Activated T-cell treated with anti-CD3 and anti-CD28 coated beads, Interleukin-2, amount 50 U/mL, for 48 hours (primary cell): Measurements from ENCODE around the gene MT2A.
"Not testable (repeated sequence)": the region's sequence is repeated elsewhere in the genome, so short reads cannot be mapped to it uniquely, and the experiment has no call there.

Experiments used
- DNase-seq, 2 experiments: peaks; one replicate each; pipeline ENCODE4 v3.0.0-alpha.2; 2020

The MT2A gene

DNA sequence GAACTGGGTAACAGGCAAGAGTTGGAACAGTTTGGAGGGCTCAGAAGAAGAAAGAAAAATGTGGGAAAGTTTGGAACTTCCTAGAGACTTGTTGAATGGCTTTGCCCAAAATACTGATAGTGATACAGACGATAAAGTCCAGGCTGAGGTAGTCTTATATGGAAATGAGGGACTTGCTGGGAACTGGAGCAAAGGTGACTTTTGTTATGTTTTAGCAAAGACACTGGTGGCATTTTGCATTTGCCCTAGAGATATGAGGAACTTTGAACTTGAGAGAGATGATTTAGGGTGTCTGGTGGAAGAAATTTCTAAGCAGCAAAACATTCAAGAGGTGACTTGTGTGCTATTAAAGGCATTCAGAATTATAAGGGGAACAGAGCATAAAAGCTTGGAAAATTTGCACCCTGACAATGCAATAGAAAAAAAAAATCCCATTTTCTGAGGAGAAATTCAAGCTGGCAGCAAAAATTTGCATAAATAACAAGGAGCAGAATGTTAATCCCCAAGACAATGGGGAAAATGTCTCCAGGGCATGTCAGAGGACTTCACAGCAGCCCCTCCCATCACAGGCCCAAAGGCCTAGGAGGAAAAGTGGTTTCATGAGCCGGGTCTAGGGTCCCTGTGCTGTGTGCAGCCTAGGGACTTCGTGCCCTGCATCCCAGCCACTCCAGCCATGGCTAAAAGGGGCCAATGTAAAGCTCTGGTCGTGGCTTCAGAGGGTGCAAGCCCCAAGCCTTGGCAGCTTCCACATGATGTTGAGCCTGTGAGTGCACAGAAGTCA is 13.5 kb downstream of the MT2A start:
- DNase-seq = not testable (repeated sequence)

DNA sequence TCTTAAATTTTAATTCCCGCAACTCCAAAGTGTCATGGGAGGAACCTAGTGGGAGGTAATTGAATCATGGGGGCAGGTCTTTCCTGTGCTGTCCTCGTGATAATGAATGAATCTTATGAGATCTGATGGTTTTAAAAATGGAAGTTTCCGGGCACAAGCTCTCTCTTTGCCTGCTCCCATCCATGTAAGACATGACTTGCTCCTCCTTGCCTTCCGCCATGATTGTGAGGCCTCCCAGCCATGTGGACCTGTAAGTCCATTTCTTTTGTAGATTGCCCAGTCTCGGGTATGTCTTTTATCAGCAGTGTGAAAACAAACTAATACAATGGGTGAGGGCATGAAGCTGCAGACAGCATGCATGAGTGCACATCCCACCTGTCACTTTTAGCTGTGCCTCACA is 14.8 kb downstream of the MT2A start:
- DNase-seq = not testable (repeated sequence)

DNA sequence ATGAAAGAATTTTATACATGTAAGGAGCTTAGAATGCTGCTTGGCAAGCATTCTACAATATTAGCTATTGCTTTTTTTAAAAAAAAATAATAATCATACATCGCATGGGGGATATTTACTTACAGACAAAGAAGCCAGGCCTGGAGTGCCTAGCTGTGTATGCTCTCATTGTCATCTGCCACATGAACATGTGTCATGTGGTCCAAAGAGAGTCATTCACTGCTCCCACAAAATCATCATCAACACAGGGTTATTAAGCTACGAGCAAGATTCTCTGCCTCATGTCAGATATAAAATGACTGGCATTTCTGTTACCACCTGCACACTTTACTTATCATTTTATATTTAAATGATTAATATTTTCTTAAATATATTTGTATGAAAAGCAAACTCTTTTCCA is 15.3 kb downstream of the MT2A start:
- DNase-seq = no peak

DNA sequence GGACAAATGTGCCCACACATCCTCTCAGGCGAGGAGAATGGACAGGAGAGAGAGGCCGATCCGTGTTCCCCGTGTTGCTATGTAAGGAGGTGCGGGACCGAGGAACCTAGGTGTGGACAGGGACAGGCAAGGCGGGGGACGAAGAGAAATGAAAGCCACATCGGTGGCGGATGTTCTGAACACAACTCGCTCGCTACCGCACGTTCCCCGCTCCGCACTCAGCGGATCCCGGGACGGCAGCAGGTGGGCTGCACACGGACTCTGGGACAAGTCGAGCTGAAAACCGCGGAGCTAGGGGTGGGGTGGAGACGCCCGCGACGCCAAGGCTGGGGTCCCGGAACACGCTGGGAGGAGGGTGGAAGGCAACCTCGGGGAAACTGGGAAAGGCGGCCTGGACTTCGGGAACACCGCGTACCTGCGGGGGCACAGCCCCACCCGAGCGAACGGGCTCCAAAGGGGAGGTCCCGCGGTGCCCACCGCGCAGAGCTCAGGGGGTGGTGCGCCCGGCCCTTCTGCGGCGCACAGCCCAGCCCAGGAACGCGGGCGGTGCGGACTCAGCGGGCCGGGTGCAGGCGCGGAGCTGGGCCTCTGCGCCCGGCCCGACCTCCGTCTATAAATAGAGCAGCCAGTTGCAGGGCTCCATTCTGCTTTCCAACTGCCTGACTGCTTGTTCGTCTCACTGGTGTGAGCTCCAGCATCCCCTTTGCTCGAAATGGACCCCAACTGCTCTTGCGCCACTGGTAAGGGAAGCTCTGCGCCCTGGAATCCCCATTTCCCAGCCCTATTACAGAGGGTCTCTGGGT is 17.0 kb downstream of the MT2A start, which contains the start of gene MT1E:
MT1E (plus strand) TSS at position 642 of the 803 bp plus-strand sequence; CDS start at position 713, 71 bp downstream.
- peak; percentile 73 to 81 for DNase-seq

DNA sequence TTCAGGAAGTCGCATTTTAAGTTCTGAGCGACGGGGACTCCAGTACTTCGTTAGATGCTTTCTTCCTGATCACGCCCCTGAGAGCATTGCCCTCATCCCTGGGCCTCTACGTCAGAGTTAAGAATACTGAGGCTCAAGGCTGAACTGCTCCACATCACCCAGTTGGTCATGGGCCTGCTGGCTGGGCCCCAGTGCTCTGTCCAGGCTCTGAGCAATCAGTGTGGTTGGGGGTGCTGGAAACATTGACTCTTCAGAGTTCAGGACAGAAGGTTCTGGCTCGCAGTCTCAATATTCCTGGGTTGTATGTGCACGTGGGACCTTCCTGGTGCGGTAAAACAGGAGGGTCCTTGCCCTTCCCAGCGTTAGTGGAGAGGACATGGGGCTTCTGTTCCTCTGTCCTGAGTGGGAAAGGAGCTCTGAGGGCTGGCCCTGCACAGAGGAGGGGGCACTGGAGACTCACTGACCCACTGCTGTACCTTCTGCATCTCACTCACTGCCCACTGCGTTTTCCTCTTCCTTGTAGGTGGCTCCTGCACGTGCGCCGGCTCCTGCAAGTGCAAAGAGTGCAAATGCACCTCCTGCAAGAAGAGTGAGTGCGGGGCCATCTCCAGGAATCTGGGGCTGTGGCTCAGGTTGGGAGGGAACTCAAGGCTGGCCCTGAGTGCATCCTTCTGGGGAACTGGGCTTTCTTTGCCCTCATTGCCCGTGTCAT is 17.7 kb downstream of the MT2A start:
- no peak for DNase-seq

DNA sequence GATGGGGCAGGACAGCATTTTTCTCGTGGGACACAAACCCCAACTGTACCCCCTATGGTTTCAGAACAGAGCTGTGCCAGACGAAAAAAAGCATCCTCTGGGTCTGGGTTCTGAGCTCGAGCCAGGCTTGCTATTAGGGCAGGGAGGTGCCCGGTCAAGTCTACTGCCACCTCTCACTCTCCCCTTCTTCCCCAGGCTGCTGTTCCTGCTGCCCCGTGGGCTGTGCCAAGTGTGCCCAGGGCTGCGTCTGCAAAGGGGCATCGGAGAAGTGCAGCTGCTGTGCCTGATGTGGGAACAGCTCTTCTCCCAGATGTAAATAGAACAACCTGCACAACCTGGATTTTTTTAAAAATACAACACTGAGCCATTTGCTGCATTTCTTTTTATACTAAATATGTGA is 18.3 kb downstream of the MT2A start:
- DNase-seq = no peak

DNA sequence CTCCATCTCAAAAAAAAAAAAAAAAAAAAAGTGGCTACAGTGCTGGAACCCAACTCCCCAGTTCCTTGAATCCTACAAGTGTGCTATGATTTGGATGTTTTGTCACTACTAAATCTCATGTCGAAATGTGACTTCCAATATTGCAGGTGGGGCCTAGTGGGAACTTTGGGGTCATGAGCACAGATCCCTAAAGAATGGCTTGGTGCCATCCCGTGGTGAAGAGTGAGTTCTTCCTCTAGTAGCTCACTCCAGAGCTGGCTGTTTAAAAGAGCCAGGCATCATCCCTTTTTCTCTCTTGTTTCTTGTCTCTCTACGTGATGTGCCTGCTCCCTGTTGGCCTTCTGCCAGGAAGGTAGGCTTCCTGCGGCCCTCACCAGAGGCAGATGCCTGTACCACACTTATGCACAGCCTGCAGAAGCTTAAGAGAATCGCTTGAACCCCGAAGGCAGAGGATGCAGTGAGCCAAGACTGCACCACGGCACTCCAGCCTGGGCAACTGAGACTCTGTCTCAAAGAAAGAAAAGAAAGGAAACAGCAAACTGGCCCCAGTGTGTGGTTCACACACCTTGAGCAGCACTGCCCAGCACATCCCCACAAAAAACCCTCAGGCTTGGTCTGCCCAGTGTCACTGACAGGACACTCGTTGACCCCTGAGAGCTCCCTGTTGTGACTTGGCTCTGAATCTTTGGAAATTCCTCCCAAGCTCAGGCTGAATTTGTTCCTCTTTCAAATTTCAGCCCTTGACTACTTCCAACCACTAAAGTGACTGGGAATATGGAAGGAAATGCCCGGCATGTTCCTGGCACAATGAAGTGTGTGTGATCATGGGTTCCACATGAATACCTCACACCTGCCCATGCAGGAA is 20.3 kb downstream of the MT2A start:
- no peak for DNase-seq

DNA sequence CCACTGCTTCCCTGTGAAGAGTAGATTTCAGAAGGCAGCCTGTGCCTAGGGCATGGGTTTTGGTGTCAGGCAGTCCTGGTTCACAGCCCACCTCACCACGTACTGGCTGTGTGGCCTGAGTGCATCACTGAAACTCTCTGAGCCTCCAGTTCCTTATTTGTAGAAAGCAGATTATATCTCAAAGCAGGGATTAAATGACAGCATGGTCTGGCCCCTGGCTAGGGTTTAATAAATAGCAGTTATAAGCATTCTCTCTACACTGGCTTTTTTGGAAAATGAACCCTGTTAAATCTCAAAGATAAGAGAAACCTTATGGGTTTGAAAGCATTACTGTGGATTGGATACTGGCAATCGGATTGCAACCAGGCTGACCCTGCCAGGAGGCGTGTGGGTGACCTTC is 21.1 kb downstream of the MT2A start:
- no peak for DNase-seq

DNA sequence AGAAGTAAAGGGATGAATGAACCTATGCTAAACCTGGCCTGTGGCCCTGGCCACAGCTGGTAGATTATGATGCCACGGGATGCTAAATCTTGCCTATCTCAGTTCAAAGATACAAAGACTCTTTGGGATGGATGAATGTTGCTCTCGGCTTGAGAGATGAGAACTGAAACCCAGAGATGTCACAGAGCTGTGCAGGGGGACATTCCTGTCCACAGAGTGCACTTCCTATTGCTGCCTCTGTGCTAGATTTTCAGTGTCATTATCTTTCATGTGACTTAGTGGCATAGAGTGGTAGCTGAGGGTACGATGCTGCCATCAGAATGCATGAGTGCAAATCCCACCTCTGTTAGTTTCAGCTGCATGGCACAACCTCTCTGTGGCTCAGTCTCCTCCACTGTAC is 21.8 kb downstream of the MT2A start:
- no peak for DNase-seq

DNA sequence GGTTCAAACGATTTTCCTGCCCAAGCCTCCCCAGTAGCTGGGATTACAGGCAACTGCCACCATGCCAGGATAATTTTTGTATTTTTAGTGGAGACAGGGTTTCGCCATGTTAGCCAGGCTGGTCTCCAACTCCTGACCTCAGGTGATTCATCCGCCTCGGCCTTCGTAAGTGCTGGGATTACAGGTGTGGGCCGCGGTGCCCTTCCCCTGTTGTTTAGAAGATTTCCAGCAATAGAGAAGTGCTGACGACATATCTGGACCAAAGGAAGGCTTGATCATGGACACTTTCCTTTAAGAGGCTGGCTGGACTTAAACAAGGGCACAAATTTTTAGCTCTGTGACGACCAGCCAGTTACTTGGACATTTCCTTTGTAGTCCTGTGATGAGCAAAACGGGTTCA is 22.8 kb downstream of the MT2A start:
- DNase-seq = no peak

DNA sequence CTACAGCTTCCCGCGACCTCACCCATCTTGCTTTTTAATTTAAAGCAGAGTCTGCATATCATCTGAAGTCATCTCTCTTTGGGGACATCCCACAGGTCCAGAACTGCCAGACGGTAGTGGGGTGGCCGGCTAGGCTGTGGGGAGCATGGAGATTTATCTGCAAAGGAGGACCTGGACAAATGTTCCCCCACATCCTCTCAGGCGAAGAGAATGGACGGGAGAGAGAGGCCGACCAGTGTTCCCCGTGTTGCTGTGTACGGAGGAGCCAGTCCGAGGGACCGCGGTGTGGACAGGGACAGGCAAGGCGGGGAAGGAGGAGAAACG is 23.4 kb downstream of the MT2A start:
- DNase-seq = no peak

DNA sequence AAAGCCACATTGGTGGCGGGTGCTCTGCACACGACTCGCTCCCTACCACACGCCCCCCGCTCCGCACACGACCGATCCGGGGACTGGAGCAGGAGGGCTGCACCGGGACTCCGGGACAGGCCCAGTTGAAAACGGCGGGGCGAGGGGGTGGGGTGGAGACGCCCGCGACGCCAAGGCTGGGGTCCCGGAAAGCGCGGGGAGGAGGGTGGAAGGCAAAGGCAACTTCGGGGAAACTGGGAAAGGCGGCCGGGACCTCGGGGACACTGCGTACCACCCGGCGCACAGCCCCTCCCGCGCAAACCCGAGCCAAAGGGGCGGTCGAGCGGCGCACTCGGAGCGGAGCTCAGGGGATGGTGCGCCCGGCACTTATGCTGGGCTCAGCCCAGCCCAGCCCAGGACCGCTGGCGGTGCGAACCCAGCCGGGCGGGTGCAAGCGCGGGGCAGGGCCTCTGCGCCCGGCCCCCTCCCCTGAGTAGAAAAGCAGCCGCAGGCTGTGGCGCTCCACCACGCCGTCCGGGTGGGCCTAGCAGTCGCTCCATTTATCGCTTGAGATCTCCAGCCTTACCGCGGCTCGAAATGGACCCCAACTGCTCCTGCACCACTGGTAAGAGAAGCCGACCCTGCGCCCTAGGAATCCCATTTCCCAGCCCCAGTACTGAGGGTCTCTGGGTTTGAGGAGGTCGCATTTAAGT is 23.9 kb downstream of the MT2A start, which contains the start of gene MT1M:
MT1M (plus strand) TSS at position 504 of the 692 bp plus-strand sequence; CDS start at position 577, 73 bp downstream.
- no peak for DNase-seq

DNA sequence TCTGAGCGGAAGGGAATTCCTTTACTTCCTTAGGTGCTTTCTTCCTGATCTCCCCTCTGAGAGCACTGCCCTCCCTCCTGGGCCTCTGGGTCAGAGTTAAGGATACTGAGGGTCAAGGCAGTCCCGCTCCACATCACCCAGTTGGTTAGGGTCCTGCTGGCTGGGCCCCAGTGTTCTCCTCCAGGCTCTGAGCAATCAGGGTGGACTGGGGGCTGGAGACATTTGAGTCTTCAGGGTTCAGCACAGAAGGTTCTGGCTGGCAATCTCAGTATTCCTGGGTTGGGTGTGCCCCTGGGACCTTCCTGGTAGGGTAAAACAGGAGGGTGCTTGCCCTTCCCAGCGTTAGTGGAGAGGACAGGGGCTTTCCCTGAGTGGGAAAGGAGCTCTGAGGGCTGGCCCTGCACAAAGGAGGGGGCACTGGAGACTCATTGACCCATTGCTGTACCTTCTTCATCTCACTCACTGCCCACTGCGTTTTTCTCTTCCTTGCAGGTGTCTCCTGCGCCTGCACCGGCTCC is 24.5 kb downstream of the MT2A start:
- DNase-seq = no peak

DNA sequence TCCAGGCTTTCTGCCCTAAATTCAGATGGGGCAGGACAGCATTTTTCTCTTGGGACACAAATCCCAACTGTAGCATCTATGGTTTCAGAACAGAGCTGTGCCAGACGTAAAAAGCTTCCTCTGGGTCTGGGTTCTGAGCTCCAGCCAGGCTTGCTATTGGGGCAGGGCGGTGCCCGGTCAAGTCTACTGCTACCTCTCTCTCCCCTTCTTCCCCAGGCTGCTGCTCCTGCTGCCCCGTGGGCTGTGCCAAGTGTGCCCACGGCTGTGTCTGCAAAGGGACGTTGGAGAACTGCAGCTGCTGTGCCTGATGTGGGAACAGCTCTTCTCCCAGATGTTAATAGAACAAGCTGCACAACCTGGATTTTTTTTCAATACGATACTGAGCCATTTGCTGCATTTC is 25.2 kb downstream of the MT2A start:
- DNase-seq = no peak

DNA sequence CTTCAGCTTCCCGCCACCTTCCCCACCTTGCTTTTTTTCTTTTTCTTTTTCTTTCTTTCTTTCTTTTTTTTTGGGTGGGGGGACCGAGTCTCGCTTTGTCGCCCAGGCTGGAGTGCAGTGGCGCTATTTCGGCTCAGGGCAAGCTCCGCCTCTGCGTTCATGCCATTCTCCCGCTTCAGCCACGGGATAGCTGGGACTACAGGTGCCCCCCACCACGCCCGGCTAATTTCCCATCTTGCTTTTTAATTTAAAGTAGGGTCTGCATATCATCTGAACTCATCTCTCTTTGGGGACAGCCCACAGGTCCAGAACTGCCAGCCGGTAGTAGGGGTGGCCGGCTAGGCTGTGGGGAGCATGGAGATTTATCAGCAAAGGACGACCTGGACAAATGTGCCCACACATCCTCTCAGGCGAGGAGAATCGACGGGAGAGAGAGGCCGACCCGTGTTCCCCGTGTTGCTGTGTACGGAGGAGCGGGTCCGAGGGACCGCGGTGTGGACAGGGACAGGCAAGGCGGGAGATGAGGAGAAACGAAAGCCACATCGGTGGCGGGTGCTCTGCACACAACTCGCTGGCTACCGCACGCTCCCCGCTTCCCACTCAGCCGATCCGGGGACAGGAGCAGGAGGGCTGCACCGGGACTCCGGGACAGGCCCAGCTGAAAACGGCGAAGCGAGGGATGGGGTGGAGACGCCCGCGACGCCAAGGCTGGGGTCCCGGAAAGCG is 26.5 kb downstream of the MT2A start:
- DNase-seq = no peak

DNA sequence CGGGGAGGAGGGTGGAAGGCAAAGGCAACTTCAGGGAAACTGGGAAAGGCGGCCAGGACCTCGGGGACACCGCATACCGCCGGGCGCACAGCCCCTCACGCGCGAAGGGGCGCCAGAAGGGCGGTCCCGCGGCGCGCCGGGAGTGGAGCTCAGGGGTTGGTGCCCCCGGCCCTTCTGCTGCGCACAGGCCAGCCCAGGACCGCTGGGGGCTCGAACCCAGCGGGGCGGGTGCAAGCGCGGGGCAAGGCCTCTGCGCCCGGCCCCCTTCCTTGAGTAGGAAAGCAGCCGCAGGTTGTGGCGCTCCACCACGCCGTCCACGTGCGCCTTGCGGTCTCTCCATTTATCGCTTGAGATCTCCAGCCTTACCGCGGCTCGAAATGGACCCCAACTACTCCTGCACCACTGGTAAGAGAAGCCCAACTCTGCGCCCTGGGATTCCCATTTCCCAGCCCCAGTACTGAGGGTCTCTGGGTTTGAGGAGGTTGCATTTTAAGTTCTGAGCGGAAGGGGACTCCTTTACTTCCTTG is 27.1 kb downstream of the MT2A start:
- no peak for DNase-seq

DNA sequence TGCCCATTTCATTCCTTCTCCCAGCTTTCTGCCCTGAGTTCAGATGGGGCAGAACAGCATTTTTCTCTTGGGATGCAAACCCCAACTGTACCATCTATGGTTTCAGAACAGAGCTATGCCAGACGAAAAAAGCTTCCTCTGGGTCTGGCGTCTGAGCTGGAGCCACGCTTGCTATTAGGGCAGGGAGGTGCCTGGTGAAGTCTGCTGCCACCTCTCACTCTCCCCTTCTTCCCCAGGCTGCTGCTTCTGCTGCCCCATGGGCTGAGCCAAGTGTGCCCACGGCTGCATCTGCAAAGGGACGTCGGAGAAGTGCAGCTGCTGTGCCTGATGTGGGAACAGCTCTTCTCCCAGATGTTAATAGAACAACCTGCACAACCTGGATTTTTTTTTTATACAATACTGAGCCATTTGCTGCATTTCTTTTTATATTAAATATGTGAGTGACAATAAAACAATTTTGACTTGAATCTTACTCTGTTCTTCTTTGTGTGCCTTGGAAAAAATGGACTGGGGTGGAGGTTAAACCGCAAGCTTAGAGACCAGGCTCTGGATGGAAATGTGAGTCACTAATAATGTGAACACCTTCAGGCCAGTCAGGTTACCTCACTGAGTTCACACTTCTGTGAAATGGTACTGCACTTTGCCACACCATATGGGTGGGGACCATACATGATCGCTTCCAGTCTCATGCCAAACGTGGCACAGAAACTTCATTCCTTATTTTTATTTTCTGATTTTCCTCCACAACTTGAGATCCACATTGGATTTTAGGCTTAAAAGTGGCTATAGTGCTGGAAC is 28.4 kb downstream of the MT2A start:
- no peak for DNase-seq

DNA sequence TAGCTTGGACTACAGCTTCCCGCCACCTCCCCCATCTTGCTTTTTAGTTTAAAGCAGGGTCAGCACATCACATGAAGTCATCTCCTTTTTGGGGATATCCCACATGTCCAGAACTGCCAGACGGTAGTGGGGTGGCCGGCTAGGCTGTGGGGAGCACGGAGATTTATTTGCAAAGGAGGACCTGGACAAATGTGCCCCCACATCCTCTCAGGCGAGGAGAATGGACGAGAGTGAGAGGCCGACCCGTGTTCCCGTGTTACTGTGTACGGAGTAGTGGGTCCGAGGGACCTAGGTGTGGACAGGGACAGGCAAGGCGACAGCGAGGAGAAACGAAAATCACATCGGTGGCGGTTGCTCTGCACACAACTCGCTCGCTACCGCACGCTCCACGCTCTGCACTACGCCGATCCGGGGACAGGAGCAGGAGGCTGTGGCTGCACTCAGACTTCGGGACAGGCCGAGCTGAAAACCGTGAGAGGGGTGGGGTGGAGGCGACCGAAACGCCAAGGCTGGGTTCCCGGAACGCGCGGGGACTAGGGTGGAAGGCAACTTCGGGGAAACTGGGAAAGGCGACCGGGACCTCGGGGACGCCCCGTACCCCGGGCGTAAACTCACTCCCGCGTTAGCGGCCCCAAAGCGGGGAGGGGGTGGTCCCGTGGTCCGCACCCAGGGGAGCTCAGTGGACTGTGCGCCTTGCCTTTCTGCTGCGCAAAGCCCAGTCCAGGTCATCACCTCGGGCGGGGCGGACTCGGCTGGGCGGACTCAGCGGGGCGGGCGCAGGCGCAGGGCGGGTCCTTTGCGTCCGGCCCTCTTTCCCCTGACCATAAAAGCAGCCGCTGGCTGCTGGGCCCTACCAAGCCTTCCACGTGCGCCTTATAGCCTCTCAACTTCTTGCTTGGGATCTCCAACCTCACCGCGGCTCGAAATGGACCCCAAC is 29.7 kb downstream of the MT2A start, which contains the start of gene MT1A:
MT1A (plus strand) TSS at position 853 of the 937 bp plus-strand sequence; CDS start at position 926, 73 bp downstream.
- peak; percentile 40 to 45 for DNase-seq
